Stimulated activated CD4-positive, alpha-beta T cell treated with anti-CD3 and anti-CD28 coated beads, Interleukin-1b, Interleukin-23, amount 100 ng/mL, for 4 hours (primary cell): ENCODE measurements around the gene KRT81.
"Not testable (repeated sequence)": the region's sequence is repeated elsewhere in the genome, so short reads cannot be mapped to it uniquely, and the experiment has no call there.

ENCODE experiments used
- DNase-seq, 2 donors: peaks; one replicate each; pipeline ENCODE4 v3.0.0-alpha.2; 2020; ENCODE audit warnings: low read depth in 2 of 2

The KRT81 gene

GRCh38 chr12:52274521-52275120 lies 16.7 kb downstream of the KRT81 start, which contains the start of gene KRT86:
Gene KRT86, plus strand, starts transcription at chr12:52274645. Its CDS starts 27,272 bp downstream, at chr12:52301917.
- no peak for DNase-seq

- DNase-seq = no peak
Observed at GRCh38 chr12:52271158-52271557, 20.2 kb downstream of the KRT81 start.

GRCh38 chr12:52270541-52271070 lies 20.7 kb downstream of the KRT81 start:
- DNase-seq = no peak

GRCh38 chr12:52268212-52268611 lies 23.1 kb downstream of the KRT81 start:
- DNase-seq = no peak

GRCh38 chr12:52267699-52268098 lies 23.6 kb downstream of the KRT81 start:
- DNase-seq = no peak

- DNase-seq = no peak
Observed at GRCh38 chr12:52267266-52267665, 24.1 kb downstream of the KRT81 start.

- no peak for DNase-seq
Observed at GRCh38 chr12:52266514-52266913, 24.8 kb downstream of the KRT81 start.

GRCh38 chr12:52264435-52264825 lies 26.9 kb downstream of the KRT81 start:
- no peak for DNase-seq

- DNase-seq = no peak
Observed at GRCh38 chr12:52263761-52264434, 27.4 kb downstream of the KRT81 start.

GRCh38 chr12:52262286-52262685 lies 29.0 kb downstream of the KRT81 start:
- DNase-seq = no peak

- no peak for DNase-seq
Observed at GRCh38 chr12:52261208-52261484, 30.2 kb downstream of the KRT81 start.

- no peak for DNase-seq
Observed at GRCh38 chr12:52260361-52261207, 30.8 kb downstream of the KRT81 start.

GRCh38 chr12:52259657-52260243 lies 31.6 kb downstream of the KRT81 start:
- DNase-seq = no peak

GRCh38 chr12:52258335-52258901 lies 32.9 kb downstream of the KRT81 start:
- no peak for DNase-seq

- DNase-seq = not testable (repeated sequence)
Observed at GRCh38 chr12:52257922-52258321, 33.4 kb downstream of the KRT81 start.

GRCh38 chr12:52257074-52257551 lies 34.2 kb downstream of the KRT81 start:
- no peak for DNase-seq

- no peak for DNase-seq
Observed at GRCh38 chr12:52256584-52256935, 34.8 kb downstream of the KRT81 start.

GRCh38 chr12:52255926-52256583 lies 35.3 kb downstream of the KRT81 start:
- DNase-seq = no peak

- no peak for DNase-seq
Observed at GRCh38 chr12:52254965-52255751, 36.2 kb downstream of the KRT81 start.

GRCh38 chr12:52254180-52254964 lies 37.0 kb downstream of the KRT81 start:
- no peak for DNase-seq
